ENCODE measurements around the gene MT1X.

DNA sequence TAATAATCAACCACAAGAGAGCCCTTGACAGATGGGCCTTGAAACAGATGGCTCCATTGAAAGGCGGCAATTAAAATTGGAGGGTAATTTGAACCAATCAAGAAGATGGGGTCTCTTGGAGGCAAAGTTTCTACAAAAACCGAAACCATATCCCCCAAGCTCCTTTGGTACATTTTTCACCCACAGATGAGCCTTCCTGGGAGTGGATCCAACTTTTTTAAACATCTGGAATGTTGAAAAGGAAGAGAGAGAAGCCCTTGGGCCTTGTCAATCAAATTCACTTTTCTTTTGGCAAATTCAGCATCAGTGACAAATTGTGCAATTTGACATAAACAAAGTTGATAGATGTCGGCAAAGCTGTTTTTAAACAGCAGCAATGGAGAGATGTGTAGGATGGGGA, 34.5 kb downstream of the MT1X start:
- TF ChIP-seq, protein P1, sequence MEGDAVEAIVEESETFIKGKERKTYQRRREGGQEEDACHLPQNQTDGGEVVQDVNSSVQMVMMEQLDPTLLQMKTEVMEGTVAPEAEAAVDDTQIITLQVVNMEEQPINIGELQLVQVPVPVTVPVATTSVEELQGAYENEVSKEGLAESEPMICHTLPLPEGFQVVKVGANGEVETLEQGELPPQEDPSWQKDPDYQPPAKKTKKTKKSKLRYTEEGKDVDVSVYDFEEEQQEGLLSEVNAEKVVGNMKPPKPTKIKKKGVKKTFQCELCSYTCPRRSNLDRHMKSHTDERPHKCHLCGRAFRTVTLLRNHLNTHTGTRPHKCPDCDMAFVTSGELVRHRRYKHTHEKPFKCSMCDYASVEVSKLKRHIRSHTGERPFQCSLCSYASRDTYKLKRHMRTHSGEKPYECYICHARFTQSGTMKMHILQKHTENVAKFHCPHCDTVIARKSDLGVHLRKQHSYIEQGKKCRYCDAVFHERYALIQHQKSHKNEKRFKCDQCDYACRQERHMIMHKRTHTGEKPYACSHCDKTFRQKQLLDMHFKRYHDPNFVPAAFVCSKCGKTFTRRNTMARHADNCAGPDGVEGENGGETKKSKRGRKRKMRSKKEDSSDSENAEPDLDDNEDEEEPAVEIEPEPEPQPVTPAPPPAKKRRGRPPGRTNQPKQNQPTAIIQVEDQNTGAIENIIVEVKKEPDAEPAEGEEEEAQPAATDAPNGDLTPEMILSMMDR (IDR thresholded peaks at IDR 0.05; ENCODE audit: low read depth, low read length, missing input control) = no peak
- no peak for TF ChIP-seq YY1 (IDR thresholded peaks at IDR 0.05)
- TF ChIP-seq JUND (IDR thresholded peaks at IDR 0.05) = no peak
- TF ChIP-seq, protein P2, sequence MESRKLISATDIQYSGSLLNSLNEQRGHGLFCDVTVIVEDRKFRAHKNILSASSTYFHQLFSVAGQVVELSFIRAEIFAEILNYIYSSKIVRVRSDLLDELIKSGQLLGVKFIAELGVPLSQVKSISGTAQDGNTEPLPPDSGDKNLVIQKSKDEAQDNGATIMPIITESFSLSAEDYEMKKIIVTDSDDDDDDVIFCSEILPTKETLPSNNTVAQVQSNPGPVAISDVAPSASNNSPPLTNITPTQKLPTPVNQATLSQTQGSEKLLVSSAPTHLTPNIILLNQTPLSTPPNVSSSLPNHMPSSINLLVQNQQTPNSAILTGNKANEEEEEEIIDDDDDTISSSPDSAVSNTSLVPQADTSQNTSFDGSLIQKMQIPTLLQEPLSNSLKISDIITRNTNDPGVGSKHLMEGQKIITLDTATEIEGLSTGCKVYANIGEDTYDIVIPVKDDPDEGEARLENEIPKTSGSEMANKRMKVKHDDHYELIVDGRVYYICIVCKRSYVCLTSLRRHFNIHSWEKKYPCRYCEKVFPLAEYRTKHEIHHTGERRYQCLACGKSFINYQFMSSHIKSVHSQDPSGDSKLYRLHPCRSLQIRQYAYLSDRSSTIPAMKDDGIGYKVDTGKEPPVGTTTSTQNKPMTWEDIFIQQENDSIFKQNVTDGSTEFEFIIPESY (IDR thresholded peaks at IDR 0.05) = no peak
- no peak for TF ChIP-seq TAF1 (conservative IDR thresholded peaks at IDR 0.05)
- no peak for TF ChIP-seq FOXA1 (IDR thresholded peaks at IDR 0.05)
